ENCODE measurements around the gene LYPD5.
A peak's percentile ranks its signal among the peaks of the same experiment; 100 is the strongest.
"Not testable (repeated sequence)": the region's sequence is repeated elsewhere in the genome, so short reads cannot be mapped to it uniquely, and the experiment has no call there.

LYPD5 gene

DNA sequence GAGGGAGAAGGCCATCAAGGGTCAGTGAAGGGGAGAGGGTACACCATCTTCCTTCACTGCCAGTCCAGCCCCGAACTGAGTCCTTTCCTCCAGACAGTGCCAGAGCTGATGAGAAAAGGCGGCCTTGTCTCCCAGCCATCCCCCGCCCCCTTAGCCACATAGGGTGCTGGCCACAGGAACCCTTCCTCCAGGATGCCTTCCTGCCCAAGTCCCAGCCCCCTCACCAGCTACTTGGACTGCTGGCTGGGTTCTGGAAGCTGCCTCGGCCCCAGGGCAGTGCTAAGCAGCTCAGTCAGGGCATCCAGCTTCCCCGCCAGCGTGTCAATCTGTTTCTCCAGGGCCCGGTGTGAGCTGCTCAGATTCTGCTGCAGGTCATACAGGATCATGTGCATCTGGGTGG, 34.9 kb downstream of the LYPD5 start:
- Histone ChIP-seq H3K9me3 (ENCODE audit: low read depth, low read length) (no peaks in the 10 kb centered on the region), H3K9ac (ENCODE audit: insufficient read length) (no peak overlapping the region), H3K4me3 (no peak overlapping the region), H3K27ac (no peak overlapping the region), H3K36me3 (ENCODE audit: insufficient read depth, low read length) (no peaks in the 10 kb centered on the region)
- TF ChIP-seq FOXP2 (optimal IDR thresholded peaks at IDR 0.05; ENCODE audit: control extremely low read depth, extremely low read length, insufficient read depth): no peak
- TF ChIP-seq POLR2AphosphoS5 (IDR thresholded peaks at IDR 0.05; ENCODE audit: borderline replicate concordance, low read depth, low read length): no peak
- no peak for DNase-seq (ENCODE audit: low read depth, low spot score)

DNA sequence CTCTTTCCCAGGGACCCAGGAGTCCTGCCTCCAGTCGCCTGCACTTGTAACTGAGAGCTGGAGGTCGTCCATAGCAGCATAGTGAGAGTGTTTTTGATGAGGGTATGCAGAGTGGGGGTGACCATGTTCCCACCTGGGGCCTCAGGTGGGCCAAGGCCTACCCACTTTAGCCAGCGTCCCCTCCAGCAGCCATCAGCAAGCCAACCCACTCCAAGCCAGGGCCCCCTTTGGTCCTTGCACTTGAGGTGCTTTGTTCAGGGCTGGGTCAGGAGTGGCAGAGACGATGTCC, 35.5 kb downstream of the LYPD5 start:
- TF ChIP-seq EZH2 (IDR thresholded peaks at IDR 0.05) (no peak), POLR2AphosphoS5 (IDR thresholded peaks at IDR 0.05; ENCODE audit: borderline replicate concordance, low read depth, low read length) (no peak), FOXP2 (optimal IDR thresholded peaks at IDR 0.05; ENCODE audit: control extremely low read depth, extremely low read length, insufficient read depth) (no peak)
- no peak overlapping the region for H3K4me3 ChIP-seq
- no peak overlapping the region for H3K27ac ChIP-seq
- no peak for DNase-seq (ENCODE audit: low read depth, low spot score)
- H3K36me3 ChIP-seq (ENCODE audit: insufficient read depth, low read length): no peaks in the 10 kb centered on the region
- no peaks in the 10 kb centered on the region for H3K9me3 ChIP-seq (ENCODE audit: low read depth, low read length)
- H3K9ac ChIP-seq (ENCODE audit: insufficient read length): no peak overlapping the region

DNA sequence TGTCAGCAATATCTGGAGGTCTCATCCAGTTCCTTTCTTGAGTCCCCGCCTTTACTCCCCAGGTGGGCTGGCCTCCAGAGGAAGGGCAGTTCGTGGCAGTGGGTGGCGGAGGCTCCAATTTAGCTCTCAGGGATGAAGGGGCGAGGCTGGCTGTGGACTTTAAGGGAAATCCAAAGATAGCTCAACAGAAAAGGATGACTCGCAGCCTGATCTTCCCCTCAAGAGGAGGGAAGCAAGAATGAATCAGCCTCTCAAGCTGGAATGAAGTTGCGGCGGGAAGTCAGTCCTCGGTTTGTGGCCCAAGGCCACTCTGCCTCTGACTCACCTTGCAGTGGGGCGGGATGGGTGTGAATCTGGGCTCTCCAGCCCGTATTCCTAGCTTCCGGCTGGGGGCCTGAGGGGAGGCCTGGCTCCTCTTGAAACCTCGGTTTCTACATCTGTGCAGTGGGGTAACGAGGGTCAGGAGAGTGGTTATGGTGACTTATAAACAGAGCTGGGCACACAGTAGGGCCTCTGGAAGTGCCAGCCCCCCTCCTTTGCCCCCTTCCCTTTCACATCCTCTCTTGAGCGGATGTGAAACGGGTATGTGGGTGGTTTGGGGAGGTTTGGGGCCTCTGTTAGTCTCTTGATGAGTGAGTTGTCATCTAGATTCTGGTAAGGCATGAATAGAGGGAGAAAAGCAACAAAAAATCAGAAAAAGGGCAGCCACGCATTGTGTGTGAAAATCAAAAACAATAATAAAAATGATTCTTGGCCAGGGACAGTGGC, 37.0 kb downstream of the LYPD5 start:
- H3K9ac ChIP-seq (ENCODE audit: insufficient read length): no peak overlapping the region
- no peaks in the 10 kb centered on the region for H3K36me3 ChIP-seq (ENCODE audit: insufficient read depth, low read length)
- H3K4me3 ChIP-seq: no peak overlapping the region
- no peaks in the 10 kb centered on the region for H3K9me3 ChIP-seq (ENCODE audit: low read depth, low read length)
- no peak for DNase-seq (ENCODE audit: low read depth, low spot score)
- TF ChIP-seq FOXP2 (optimal IDR thresholded peaks at IDR 0.05; ENCODE audit: control extremely low read depth, extremely low read length, insufficient read depth) (no peak), POLR2AphosphoS5 (IDR thresholded peaks at IDR 0.05; ENCODE audit: borderline replicate concordance, low read depth, low read length) (no peak), EZH2 (IDR thresholded peaks at IDR 0.05) (no peak)
- H3K27ac ChIP-seq: no peak overlapping the region

DNA sequence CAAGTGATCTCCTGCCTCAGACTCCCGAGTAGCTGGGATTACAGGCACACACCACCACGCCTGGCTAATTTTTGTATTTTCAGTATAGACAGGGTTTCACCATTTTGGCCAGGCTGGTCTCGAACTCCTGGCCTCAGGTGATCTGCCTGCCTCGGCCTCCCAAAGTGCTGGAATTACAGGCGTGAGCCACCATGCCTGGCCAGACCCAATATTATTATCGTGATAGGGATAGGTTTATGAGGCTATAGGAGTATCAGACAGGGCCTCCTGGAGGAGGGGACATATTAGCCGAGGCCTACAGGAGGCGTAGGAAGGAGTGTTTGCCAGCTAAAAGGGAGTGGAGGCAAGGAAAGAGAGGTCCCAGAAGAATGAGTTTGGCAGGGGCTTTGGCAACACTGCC, 37.6 kb downstream of the LYPD5 start:
- H3K27ac ChIP-seq; H3K9me3 ChIP-seq (ENCODE audit: low read depth, low read length); H3K36me3 ChIP-seq (ENCODE audit: insufficient read depth, low read length); H3K9ac ChIP-seq (ENCODE audit: insufficient read length); H3K4me3 ChIP-seq; DNase-seq (ENCODE audit: low read depth, low spot score): not testable (repeated sequence)

DNA sequence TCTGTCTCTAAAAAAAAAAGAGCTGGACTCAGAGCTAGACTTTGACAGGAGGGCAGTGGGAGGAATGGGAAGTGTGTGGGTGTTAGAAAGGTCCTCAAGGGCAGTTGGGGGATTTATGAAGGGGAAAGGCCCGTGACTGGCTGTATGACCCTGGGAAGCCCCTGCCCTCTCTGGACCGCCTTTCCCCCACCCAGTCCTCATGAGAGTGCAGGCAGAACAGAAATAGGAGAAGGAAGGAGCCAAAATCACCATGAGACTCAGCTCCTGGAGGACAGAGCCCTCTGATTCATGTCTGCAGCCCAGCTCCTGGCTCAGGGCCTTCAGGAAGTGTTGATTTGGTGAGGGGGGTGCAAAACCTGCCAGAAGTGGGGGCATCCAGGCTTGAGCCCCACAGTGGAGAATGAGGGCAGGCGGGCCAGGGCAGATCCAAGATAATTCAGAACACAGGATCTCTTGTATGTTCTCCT, 38.7 kb downstream of the LYPD5 start:
- H3K9ac ChIP-seq (ENCODE audit: insufficient read length): no peak overlapping the region
- DNase-seq (ENCODE audit: low read depth, low spot score): no peak
- H3K9me3 ChIP-seq (ENCODE audit: low read depth, low read length): no peaks in the 10 kb centered on the region
- TF ChIP-seq POLR2AphosphoS5 (IDR thresholded peaks at IDR 0.05; ENCODE audit: borderline replicate concordance, low read depth, low read length) (no peak), EZH2 (IDR thresholded peaks at IDR 0.05) (no peak), FOXP2 (optimal IDR thresholded peaks at IDR 0.05; ENCODE audit: control extremely low read depth, extremely low read length, insufficient read depth) (no peak)
- no peak overlapping the region for H3K27ac ChIP-seq
- no peaks in the 10 kb centered on the region for H3K36me3 ChIP-seq (ENCODE audit: insufficient read depth, low read length)
- no peak overlapping the region for H3K4me3 ChIP-seq

DNA sequence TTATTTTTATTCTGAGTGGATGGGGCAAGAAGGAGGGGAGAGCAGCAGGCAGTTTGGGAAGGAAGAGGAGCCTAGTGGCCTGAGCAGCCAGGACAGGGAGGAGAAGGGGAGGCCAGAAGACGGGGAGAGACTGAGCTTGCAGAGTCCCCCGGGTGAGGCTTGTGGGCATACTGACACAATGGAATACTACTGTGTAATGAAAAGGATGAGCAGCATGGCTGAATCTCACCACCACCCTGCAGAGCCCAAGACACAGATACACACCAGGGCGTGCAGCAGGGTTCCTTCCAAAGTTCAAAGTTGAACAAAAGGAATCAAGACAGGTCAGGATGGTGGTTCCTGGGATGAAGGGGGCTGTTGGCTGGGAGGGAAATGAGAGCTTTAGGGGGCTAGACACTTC, 39.4 kb downstream of the LYPD5 start:
- Histone ChIP-seq H3K9ac (ENCODE audit: insufficient read length) (no peak overlapping the region), H3K4me3 (no peak overlapping the region), H3K9me3 (ENCODE audit: low read depth, low read length) (no peaks in the 10 kb centered on the region), H3K36me3 (ENCODE audit: insufficient read depth, low read length) (no peaks in the 10 kb centered on the region), H3K27ac (no peak overlapping the region)
- TF ChIP-seq EZH2 (IDR thresholded peaks at IDR 0.05) (no peak), FOXP2 (optimal IDR thresholded peaks at IDR 0.05; ENCODE audit: control extremely low read depth, extremely low read length, insufficient read depth) (no peak), POLR2AphosphoS5 (IDR thresholded peaks at IDR 0.05; ENCODE audit: borderline replicate concordance, low read depth, low read length) (no peak)
- DNase-seq (ENCODE audit: low read depth, low spot score): no peak

DNA sequence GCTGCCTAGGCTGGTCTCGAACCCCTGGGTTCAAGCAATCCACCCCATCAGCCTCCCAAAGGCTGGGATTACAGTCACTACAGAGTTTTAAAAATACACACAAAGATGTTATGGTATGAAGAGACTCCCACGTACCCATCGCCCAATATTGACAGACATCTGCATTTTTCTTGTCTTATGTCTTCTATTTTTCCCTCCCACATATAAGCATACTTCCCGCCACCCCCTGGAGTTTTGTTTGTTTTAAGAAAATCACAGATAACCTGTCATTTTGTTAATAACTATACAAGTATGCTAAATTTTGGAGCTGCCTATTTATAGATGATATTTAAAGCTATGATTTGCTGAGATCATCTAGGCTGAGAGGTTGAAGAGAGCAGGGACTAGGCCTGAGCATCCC, 41.3 kb downstream of the LYPD5 start:
- no peak overlapping the region for H3K27ac ChIP-seq
- DNase-seq (ENCODE audit: low read depth, low spot score): no peak
- TF ChIP-seq POLR2AphosphoS5 (IDR thresholded peaks at IDR 0.05; ENCODE audit: borderline replicate concordance, low read depth, low read length): no peak
- no peak for TF ChIP-seq EZH2 (IDR thresholded peaks at IDR 0.05)
- TF ChIP-seq FOXP2 (optimal IDR thresholded peaks at IDR 0.05; ENCODE audit: control extremely low read depth, extremely low read length, insufficient read depth): no peak
- no peak overlapping the region for H3K4me3 ChIP-seq
- no peaks in the 10 kb centered on the region for H3K9me3 ChIP-seq (ENCODE audit: low read depth, low read length)
- H3K9ac ChIP-seq (ENCODE audit: insufficient read length): no peak overlapping the region
- H3K36me3 ChIP-seq (ENCODE audit: insufficient read depth, low read length): peaks cover 7% of the 10 kb centered on the region; the same call in 1 of the 2 replicates

DNA sequence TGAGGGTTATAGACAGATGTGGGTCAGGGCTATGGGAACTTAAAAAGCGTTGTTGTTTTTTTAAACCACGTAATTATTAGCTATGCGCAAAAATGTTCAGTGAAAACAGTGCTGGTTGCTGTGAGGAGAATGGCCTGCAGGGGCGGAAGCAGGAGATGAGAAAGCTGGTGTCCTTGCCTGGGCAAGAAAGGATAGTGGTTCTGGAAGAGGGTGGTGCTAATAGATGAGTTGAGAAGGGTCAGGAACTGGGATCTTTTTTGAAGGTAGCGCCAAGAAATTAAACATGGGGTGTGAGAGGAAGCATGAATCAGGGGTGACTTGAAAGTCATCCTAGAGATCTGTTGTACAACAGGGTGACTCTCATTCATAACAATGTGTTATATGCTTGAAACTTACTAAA, 42.7 kb downstream of the LYPD5 start:
- peak overlapping the region; percentile 33 for H3K9ac ChIP-seq (ENCODE audit: insufficient read length)
- H3K27ac ChIP-seq: peak overlapping the region; percentile 58; the same call in 1 of the 2 replicates
- DNase-seq (ENCODE audit: low read depth, low spot score): no peak
- H3K36me3 ChIP-seq (ENCODE audit: insufficient read depth, low read length): peaks cover 7% of the 10 kb centered on the region; the same call in 1 of the 2 replicates
- H3K9me3 ChIP-seq (ENCODE audit: low read depth, low read length): no peaks in the 10 kb centered on the region
- H3K4me3 ChIP-seq: 0 out of 2 replicates have a peak overlapping the region, but pooled peaks have one; percentile 2
- TF ChIP-seq POLR2AphosphoS5 (IDR thresholded peaks at IDR 0.05; ENCODE audit: borderline replicate concordance, low read depth, low read length) (no peak), FOXP2 (optimal IDR thresholded peaks at IDR 0.05; ENCODE audit: control extremely low read depth, extremely low read length, insufficient read depth) (no peak), EZH2 (IDR thresholded peaks at IDR 0.05) (no peak)

DNA sequence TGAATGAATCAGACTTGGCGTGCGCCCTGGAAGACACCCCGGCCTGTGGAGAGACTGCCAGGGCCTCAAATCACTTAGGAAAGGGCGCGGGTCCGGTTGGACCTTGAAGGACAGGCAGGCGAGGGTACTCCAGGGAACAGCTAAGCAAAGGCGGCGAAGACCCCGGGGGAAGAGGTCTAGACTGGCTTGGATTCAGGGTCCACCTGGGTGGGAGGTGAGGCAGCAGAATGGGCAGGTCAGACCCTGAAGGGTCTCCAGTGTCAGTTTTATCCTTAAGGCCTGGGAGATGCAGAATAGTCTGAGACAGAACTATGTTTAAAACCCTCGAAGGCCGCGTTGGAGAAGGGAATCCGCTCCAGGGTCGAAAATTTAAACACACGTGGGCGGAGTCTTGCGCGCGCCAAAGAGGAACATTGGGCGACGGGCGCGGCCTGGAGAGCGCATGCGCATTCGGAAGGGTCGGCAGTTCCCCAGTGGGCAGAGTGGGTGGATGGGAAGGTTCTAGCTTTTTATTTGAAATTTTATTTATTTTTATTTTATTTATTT, 46.9 kb downstream of the LYPD5 start:
- H3K36me3 ChIP-seq (ENCODE audit: insufficient read depth, low read length): peaks cover 26% of the 10 kb centered on the region
- H3K9me3 ChIP-seq (ENCODE audit: low read depth, low read length): no peaks in the 10 kb centered on the region
- H3K9ac ChIP-seq (ENCODE audit: insufficient read length): peak overlapping the region; percentile 100
- peak overlapping the region; percentile 99 for H3K27ac ChIP-seq
- no peak for TF ChIP-seq FOXP2 (optimal IDR thresholded peaks at IDR 0.05; ENCODE audit: control extremely low read depth, extremely low read length, insufficient read depth)
- TF ChIP-seq EZH2 (IDR thresholded peaks at IDR 0.05): no peak
- no peak for TF ChIP-seq POLR2AphosphoS5 (IDR thresholded peaks at IDR 0.05; ENCODE audit: borderline replicate concordance, low read depth, low read length)
- DNase-seq (ENCODE audit: low read depth, low spot score): no peak
- H3K4me3 ChIP-seq: peak overlapping the region; percentile 99

Data from SK-N-MC (cell line).